ENCODE data around the gene SCYL2.

- TF ChIP-seq CTCF (IDR thresholded peaks at IDR 0.05; ENCODE audit: low read depth, low read length, poor library complexity, severe bottlenecking), result no peak
- no peak for TF ChIP-seq EZH2phosphoT487 (IDR thresholded peaks at IDR 0.05; ENCODE audit: borderline replicate concordance, low read length)
Observed at GRCh38 chr12:100289038-100289437, 22.1 kb downstream of the SCYL2 start.

Data from DOHH2 (cell line).